ENCODE results near the gene TTC7B.

Gene TTC7B

DNA sequence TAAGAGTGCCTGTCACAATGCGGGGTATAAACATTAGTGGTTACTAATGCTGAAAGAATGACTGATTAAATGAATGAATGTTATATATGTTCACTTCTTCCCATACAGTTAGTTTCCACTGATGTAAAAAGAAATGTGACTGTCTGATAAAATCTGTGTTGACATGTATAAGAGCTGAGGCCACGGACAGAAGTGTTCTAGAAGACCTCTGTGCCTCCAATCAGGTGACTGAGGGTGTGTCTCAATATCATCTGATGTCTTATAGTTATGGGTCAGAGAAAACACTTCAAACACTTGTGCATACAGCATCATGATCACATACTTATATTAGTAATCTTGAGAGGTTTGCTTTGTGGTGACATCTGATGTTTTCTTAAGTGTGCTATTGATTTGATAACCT lies 183.4 kb downstream of the TTC7B start:
- H2AFZ ChIP-seq (ENCODE audit: low read depth, low read length) = no peak overlapping the region
- H3K27me3 ChIP-seq (ENCODE audit: insufficient read depth, low read length, poor library complexity) = no peaks in the 10 kb centered on the region
- no peaks in the 10 kb centered on the region for H3K79me2 ChIP-seq (ENCODE audit: insufficient read depth, low read length)
- DNase-seq (no peak), ATAC-seq (ENCODE audit: insufficient read depth, low read depth) (no peak)
- TF ChIP-seq CTCF (IDR thresholded peaks at IDR 0.05; ENCODE audit: borderline replicate concordance, extremely low read depth, low read length, poor library complexity, severe bottlenecking) = no peak
- no peak for TF ChIP-seq EZH2 (IDR thresholded peaks at IDR 0.05; ENCODE audit: borderline replicate concordance, low read depth, low read length, severe bottlenecking)
- H3K27ac ChIP-seq (ENCODE audit: low read length) = no peak overlapping the region
- no peaks in the 10 kb centered on the region for H4K20me1 ChIP-seq (ENCODE audit: insufficient read depth, low read length)
- H3K4me3 ChIP-seq (ENCODE audit: low read depth in 1 of 2, low read length in 2 of 2) = no peak overlapping the region
- H3K4me1 ChIP-seq (ENCODE audit: insufficient read depth, low read length) = peaks cover 2% of the 10 kb centered on the region; the same call in 1 of the 2 replicates
- no peaks in the 10 kb centered on the region for H3K36me3 ChIP-seq (ENCODE audit: insufficient read depth, low read length)
- H3K9me3 ChIP-seq (ENCODE audit: insufficient read depth, low read length, severe bottlenecking) = no peaks in the 10 kb centered on the region
- no peak overlapping the region for H3K4me2 ChIP-seq (ENCODE audit: insufficient read depth, low read length)
- H3K9ac ChIP-seq (ENCODE audit: low read depth, low read length) = no peak overlapping the region

GRCh38 chr14:90632451-90632850 lies 183.8 kb downstream of the TTC7B start:
- TF ChIP-seq CTCF (IDR thresholded peaks at IDR 0.05; ENCODE audit: borderline replicate concordance, extremely low read depth, low read length, poor library complexity, severe bottlenecking) = no peak
- no peak for TF ChIP-seq EZH2 (IDR thresholded peaks at IDR 0.05; ENCODE audit: borderline replicate concordance, low read depth, low read length, severe bottlenecking)
- ATAC-seq (ENCODE audit: insufficient read depth, low read depth) (peak; percentile 82), DNase-seq (peak; percentile 45)
- H3K36me3 ChIP-seq (ENCODE audit: insufficient read depth, low read length) = no peaks in the 10 kb centered on the region
- peaks cover 2% of the 10 kb centered on the region; the same call in 1 of the 2 replicates for H3K4me1 ChIP-seq (ENCODE audit: insufficient read depth, low read length)
- H3K79me2 ChIP-seq (ENCODE audit: insufficient read depth, low read length) = no peaks in the 10 kb centered on the region
- H2AFZ ChIP-seq (ENCODE audit: low read depth, low read length) = no peak overlapping the region
- no peaks in the 10 kb centered on the region for H4K20me1 ChIP-seq (ENCODE audit: insufficient read depth, low read length)
- H3K9me3 ChIP-seq (ENCODE audit: insufficient read depth, low read length, severe bottlenecking) = no peaks in the 10 kb centered on the region
- H3K9ac ChIP-seq (ENCODE audit: low read depth, low read length) = no peak overlapping the region
- H3K4me2 ChIP-seq (ENCODE audit: insufficient read depth, low read length) = no peak overlapping the region
- H3K27me3 ChIP-seq (ENCODE audit: insufficient read depth, low read length, poor library complexity) = no peaks in the 10 kb centered on the region
- no peak overlapping the region for H3K27ac ChIP-seq (ENCODE audit: low read length)
- no peak overlapping the region for H3K4me3 ChIP-seq (ENCODE audit: low read depth in 1 of 2, low read length in 2 of 2)

DNA sequence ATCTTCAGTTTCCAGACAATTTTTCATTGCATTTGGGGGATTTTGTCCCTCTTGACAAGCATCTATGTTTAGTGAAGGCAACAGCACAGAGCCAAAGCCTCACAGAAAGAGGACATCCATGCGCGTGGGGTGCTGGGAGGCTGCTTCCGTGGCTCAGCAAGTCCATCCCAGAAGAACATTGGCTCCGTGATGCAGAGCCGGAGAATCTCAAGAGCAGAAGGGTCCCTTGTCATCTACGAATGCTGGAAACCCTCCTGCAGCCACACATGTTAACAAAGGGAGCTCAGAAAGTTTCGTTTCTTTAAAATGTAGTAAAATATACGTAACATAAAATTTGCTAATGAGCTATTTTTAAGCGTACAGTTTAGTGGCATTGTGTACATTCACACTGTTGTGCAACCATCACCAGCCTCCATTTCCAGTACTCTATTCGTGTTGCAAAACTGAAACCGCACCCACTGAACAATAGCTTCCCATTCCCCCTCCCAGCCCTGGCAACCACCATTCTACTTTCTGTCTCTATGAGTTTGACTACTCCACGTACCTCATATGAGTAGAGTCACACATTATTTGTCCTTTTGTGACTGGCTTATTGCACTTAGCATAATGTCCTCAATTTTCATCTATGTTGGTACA lies 185.9 kb downstream of the TTC7B start:
- H3K27me3 ChIP-seq (ENCODE audit: insufficient read depth, low read length, poor library complexity) = no peaks in the 10 kb centered on the region
- DNase-seq (no peak), ATAC-seq (ENCODE audit: insufficient read depth, low read depth) (no peak)
- H3K4me2 ChIP-seq (ENCODE audit: insufficient read depth, low read length) = no peak overlapping the region
- H3K9ac ChIP-seq (ENCODE audit: low read depth, low read length) = no peak overlapping the region
- H3K9me3 ChIP-seq (ENCODE audit: insufficient read depth, low read length, severe bottlenecking) = no peaks in the 10 kb centered on the region
- no peak overlapping the region for H3K27ac ChIP-seq (ENCODE audit: low read length)
- TF ChIP-seq CTCF (IDR thresholded peaks at IDR 0.05; ENCODE audit: borderline replicate concordance, extremely low read depth, low read length, poor library complexity, severe bottlenecking) (no peak), EZH2 (IDR thresholded peaks at IDR 0.05; ENCODE audit: borderline replicate concordance, low read depth, low read length, severe bottlenecking) (no peak)
- H3K36me3 ChIP-seq (ENCODE audit: insufficient read depth, low read length) = no peaks in the 10 kb centered on the region
- H3K4me1 ChIP-seq (ENCODE audit: insufficient read depth, low read length) = peaks cover 2% of the 10 kb centered on the region; the same call in 1 of the 2 replicates
- no peak overlapping the region for H2AFZ ChIP-seq (ENCODE audit: low read depth, low read length)
- H3K4me3 ChIP-seq (ENCODE audit: low read depth in 1 of 2, low read length in 2 of 2) = no peak overlapping the region
- no peaks in the 10 kb centered on the region for H3K79me2 ChIP-seq (ENCODE audit: insufficient read depth, low read length)
- no peaks in the 10 kb centered on the region for H4K20me1 ChIP-seq (ENCODE audit: insufficient read depth, low read length)
